ENCODE results near the gene FXYD5.

- no peak for TF ChIP-seq POLR2A (IDR thresholded peaks at IDR 0.05; ENCODE audit: low read depth, low read length)
- TF ChIP-seq RAD21 (IDR thresholded peaks at IDR 0.05; ENCODE audit: insufficient read depth, low read depth, low read length): no peak
- TF ChIP-seq ZBTB11 (CRISPR knock-in tag; IDR thresholded peaks at IDR 0.05): no peak
- no peak for TF ChIP-seq CTCF (IDR thresholded peaks at IDR 0.05 in 2 of 3, conservative IDR thresholded peaks at IDR 0.05 in 1 of 3; ENCODE audit: control insufficient read depth in 2 of 3, extremely low read depth in 1 of 3, insufficient read depth in 1 of 3, low read depth in 3 of 3, low read length in 3 of 3)
- TF ChIP-seq CHD1 (IDR thresholded peaks at IDR 0.05; ENCODE audit: low read depth, low read length): no peak
- no peak for TF ChIP-seq JUND (IDR thresholded peaks at IDR 0.05; ENCODE audit: low read depth, low read length)
- TF ChIP-seq GABPA (IDR thresholded peaks at IDR 0.05; ENCODE audit: low read depth): no peak
- no peak for TF ChIP-seq CHD4 (IDR thresholded peaks at IDR 0.05)
- TF ChIP-seq POLR2AphosphoS2 (IDR thresholded peaks at IDR 0.05; ENCODE audit: low read depth, low read length): no peak
- TF ChIP-seq BCL11A (IDR thresholded peaks at IDR 0.05; ENCODE audit: low read depth, low read length): no peak
- TF ChIP-seq JUNB (IDR thresholded peaks at IDR 0.05): no peak
Measured at GRCh38 chr19:35117116-35117515, 37.4 kb upstream of the FXYD5 start.

Data from GM12878 (cell line).